CD4-positive, alpha-beta T cell treated with Interleukin-15 for 4 hours (primary cell): Measurements from ENCODE around the gene RNF31.

Experiments
- DNase-seq: peaks from one replicate; pipeline ENCODE4 v3.0.0-alpha.2; 2020; ENCODE audit warnings: low spot score

Gene RNF31

GRCh38 chr14:24182110-24182882 lies 35.0 kb downstream of the RNF31 start:
- no peak for DNase-seq

- DNase-seq: no peak
These were observed 35.8 kb downstream of the RNF31 start for GRCh38 chr14:24183014-24183481.

GRCh38 chr14:24184104-24184970 lies 37.0 kb downstream of the RNF31 start:
- DNase-seq: no peak

- DNase-seq: no peak
These were observed 37.7 kb downstream of the RNF31 start for GRCh38 chr14:24185026-24185425.

- DNase-seq: no peak
These were observed 38.4 kb downstream of the RNF31 start for GRCh38 chr14:24185741-24186140.

- DNase-seq: no peak
These were observed 39.7 kb downstream of the RNF31 start for GRCh38 chr14:24186831-24187538.

GRCh38 chr14:24187539-24187915 lies 40.2 kb downstream of the RNF31 start:
- DNase-seq: no peak

GRCh38 chr14:24188251-24189058 lies 41.2 kb downstream of the RNF31 start, which contains the start of gene IPO4:
Gene IPO4, minus strand, starts transcription at chr14:24188816. Its CDS starts 29 bp downstream, at chr14:24188787.
- peak; percentile 97 for DNase-seq

- no peak for DNase-seq
These were observed 41.7 kb downstream of the RNF31 start for GRCh38 chr14:24189059-24189375.

GRCh38 chr14:24189460-24189859 lies 42.2 kb downstream of the RNF31 start:
- no peak for DNase-seq

- no peak for DNase-seq
These were observed 43.1 kb downstream of the RNF31 start for GRCh38 chr14:24190416-24190815.

GRCh38 chr14:24192933-24193332 lies 45.6 kb downstream of the RNF31 start:
- no peak for DNase-seq

- DNase-seq: no peak
These were observed 47.0 kb downstream of the RNF31 start for GRCh38 chr14:24194186-24194872.

GRCh38 chr14:24194873-24195185 lies 47.5 kb downstream of the RNF31 start:
- DNase-seq: no peak

- DNase-seq: peak; percentile 89
These were observed 48.1 kb downstream of the RNF31 start, which contains the start of gene TM9SF1 for GRCh38 chr14:24195186-24196070. Gene TM9SF1, minus strand, starts transcription at chr14:24195441. Its CDS starts 422 bp downstream, at chr14:24195019.

GRCh38 chr14:24196071-24197055 lies 49.1 kb downstream of the RNF31 start:
- no peak for DNase-seq

- no peak for DNase-seq
These were observed 49.8 kb downstream of the RNF31 start for GRCh38 chr14:24197056-24197450.

GRCh38 chr14:24198814-24199524 lies 51.7 kb downstream of the RNF31 start:
- DNase-seq: no peak
